BE2C (cell line): ENCODE results near the gene DUSP3.

Experiments used
- DNase-seq: peaks from one replicate; pipeline ENCODE4 v3.0.0-alpha.2; 2020
- H3K27me3 ChIP-seq: fragments of 250-450 bp; sonication (Bioruptor Pico); 2 replicates; pipeline ENCODE4 v1.5.1; 2020; ENCODE audit warnings: mild to moderate bottlenecking
- H3K36me3 ChIP-seq: fragments of 250-450 bp; sonication (Bioruptor Pico); 2 replicates; pipeline ENCODE4 v1.5.1; 2020; ENCODE audit warnings: mild to moderate bottlenecking
- H3K4me1 ChIP-seq: fragments of 250-450 bp; sonication (Bioruptor Pico); 2 replicates; pipeline ENCODE4 v1.5.1; 2020
- H3K4me3 ChIP-seq: 2 replicates; pipeline ENCODE4 v1.5.1; 2011; ENCODE audit warnings: low read depth, low read length
- H3K9me3 ChIP-seq: fragments of 250-450 bp; sonication (Bioruptor Pico); 2 replicates; pipeline ENCODE4 v1.5.1; 2020
- CTCF ChIP-seq: IDR thresholded peaks from 2 replicates; pipeline ENCODE4 v1.5.1; 2012; ENCODE audit warnings: mild to moderate bottlenecking, low read depth, low read length

The DUSP3 gene

GRCh38 chr17:43736389-43736788 is 42.4 kb downstream of the DUSP3 start:
- H3K36me3 ChIP-seq, result no peaks in the 10 kb centered on the region
- H3K4me1 ChIP-seq, result no peaks in the 10 kb centered on the region
- no peak overlapping the region for H3K4me3 ChIP-seq
- no peaks in the 10 kb centered on the region for H3K9me3 ChIP-seq
- no peaks in the 10 kb centered on the region for H3K27me3 ChIP-seq
- DNase-seq, result no peak
- TF ChIP-seq CTCF, result no peak

- Histone ChIP-seq H3K27me3 (no peaks in the 10 kb centered on the region), H3K4me1 (no peaks in the 10 kb centered on the region), H3K36me3 (no peaks in the 10 kb centered on the region), H3K4me3 (no peak overlapping the region), H3K9me3 (no peaks in the 10 kb centered on the region)
- DNase-seq, result no peak
- TF ChIP-seq CTCF, result no peak
Measured at GRCh38 chr17:43734376-43734775, 44.4 kb downstream of the DUSP3 start.

- Histone ChIP-seq H3K27me3 (no peaks in the 10 kb centered on the region), H3K4me1 (no peaks in the 10 kb centered on the region), H3K4me3 (no peak overlapping the region), H3K36me3 (no peaks in the 10 kb centered on the region), H3K9me3 (no peaks in the 10 kb centered on the region)
- no peak for DNase-seq
- no peak for TF ChIP-seq CTCF
Measured at GRCh38 chr17:43733956-43734355, 44.8 kb downstream of the DUSP3 start.

GRCh38 chr17:43732958-43733357 is 45.8 kb downstream of the DUSP3 start:
- Histone ChIP-seq H3K4me3 (no peak overlapping the region), H3K4me1 (no peaks in the 10 kb centered on the region), H3K27me3 (no peaks in the 10 kb centered on the region), H3K9me3 (no peaks in the 10 kb centered on the region), H3K36me3 (no peaks in the 10 kb centered on the region)
- no peak for TF ChIP-seq CTCF
- no peak for DNase-seq

- TF ChIP-seq CTCF, result no peak
- Histone ChIP-seq H3K4me3 (no peak overlapping the region), H3K9me3 (no peaks in the 10 kb centered on the region), H3K36me3 (no peaks in the 10 kb centered on the region), H3K4me1 (no peaks in the 10 kb centered on the region), H3K27me3 (no peaks in the 10 kb centered on the region)
- DNase-seq, result no peak
Measured at GRCh38 chr17:43728081-43728480, 50.7 kb downstream of the DUSP3 start.

- H3K4me3 ChIP-seq, result no peak overlapping the region
- no peak for TF ChIP-seq CTCF
- peak; percentile 75 for DNase-seq
- no peaks in the 10 kb centered on the region for H3K9me3 ChIP-seq
- no peaks in the 10 kb centered on the region for H3K36me3 ChIP-seq
- H3K27me3 ChIP-seq, result no peaks in the 10 kb centered on the region
- H3K4me1 ChIP-seq, result no peaks in the 10 kb centered on the region
Measured at GRCh38 chr17:43723697-43724359, 54.9 kb downstream of the DUSP3 start.
